ENCODE results near the gene PRR14L. TPM values are rescaled to one million over a fixed set of nuclear protein-coding genes. Genes with fewer than 3 reads are reported as not detected.
"Not testable (repeated sequence)": the region's sequence is repeated elsewhere in the genome, so short reads cannot be mapped to it uniquely, and the experiment has no call there.

PRR14L gene
- 47.5 and 53.8 TPM in 2 replicates for total RNA-seq
- polyA plus RNA-seq = 10.9 and 13.1 TPM in 2 replicates
- 9.1 and 9.7 TPM in 2 replicates for polyA plus RNA-seq (2011; cell fraction: cytosol; rRNA removed)
- 18.1 and 18.7 TPM in 2 replicates for polyA plus RNA-seq (2011; cell fraction: nucleus; rRNA removed)
- 13.0 and 17.0 TPM in 2 replicates for polyA plus RNA-seq (2012)
- polyA minus RNA-seq = 85.0 and 90.6 TPM in 2 replicates
- polyA minus RNA-seq (2011; cell fraction: cytosol; rRNA and poly(A)+ RNA removed) = 20.3 TPM
- polyA minus RNA-seq (2011; cell fraction: nucleus; rRNA and poly(A)+ RNA removed) = 41.2 and 52.7 TPM in 2 replicates
- Bru-seq, nascent RNA = percentile 78 among the genes with signal in this experiment
- BruChase-seq, experiment 1, labeled RNA remaining after a 6-hour chase = percentile 87 among the genes with signal in this experiment
- percentile 92 among the genes with signal in this experiment for BruChase-seq, experiment 2, labeled RNA remaining after a 2-hour chase
- long read RNA-seq, partial matches to known transcripts = 7 of 7 reads
- long read RNA-seq, other reads (novel, unspliced or antisense) = 0 of 7 reads

GRCh38 chr22:31749636-31750364 is at the start of gene PRR14L:
Gene PRR14L (minus strand): TSS chr22:31750132. CDS start chr22:31738860, 11,272 bp downstream.
- peaks cover 0 to 3% of the 10 kb centered on the region in 2 experiments for H3K36me3 ChIP-seq (ENCODE audit: control insufficient read depth in 2 of 2, extremely low read depth in 1 of 2, insufficient read depth in 2 of 2, low read length in 2 of 2)
- peak within 1 kb of the TSS; percentile 66 for H3K27ac ChIP-seq (ENCODE audit: insufficient read depth, low read depth, low read length)
- H2AFZ ChIP-seq (ENCODE audit: low read depth, low read length) = peak within 1 kb of the TSS; percentile 94
- H3K9me1 ChIP-seq (replicated peaks; ENCODE audit: control insufficient read depth, extremely low read depth, insufficient read depth, low read length) = no peaks in the 10 kb centered on the region
- intact Hi-C loops (cut with micrococcal nuclease) = loop anchor here (1.0 to 5.0 kb wide), 3 partner anchors 72 to 252 kb away; partner anchors contain the start of genes PISD and SFI1
- TF ChIP-seq POLR2A (IDR thresholded peaks at IDR 0.05; ENCODE audit: low read depth, low read length) (peak; percentile 93), POLR2AphosphoS5 (IDR thresholded peaks at IDR 0.05; ENCODE audit: insufficient read depth, low read depth, low read length) (peak; percentile 94), JUN (IDR thresholded peaks at IDR 0.05; ENCODE audit: borderline replicate concordance, insufficient read depth, insufficient read length, low read depth) (no peak), GATA2 (IDR thresholded peaks at IDR 0.05; ENCODE audit: insufficient read depth, insufficient read length, low read depth, low read length) (no peak), FOS (IDR thresholded peaks at IDR 0.05; ENCODE audit: borderline replicate concordance, insufficient read depth, low read length) (no peak), MYC (IDR thresholded peaks at IDR 0.05; ENCODE audit: low read depth, low read length) (peak; percentile 48), EZH2 (IDR thresholded peaks at IDR 0.05; ENCODE audit: borderline replicate concordance, low read depth, low read length, severe bottlenecking) (no peak)
- TF ChIP-seq, protein P1, sequence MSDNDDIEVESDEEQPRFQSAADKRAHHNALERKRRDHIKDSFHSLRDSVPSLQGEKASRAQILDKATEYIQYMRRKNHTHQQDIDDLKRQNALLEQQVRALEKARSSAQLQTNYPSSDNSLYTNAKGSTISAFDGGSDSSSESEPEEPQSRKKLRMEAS (IDR thresholded peaks at IDR 0.05; ENCODE audit: insufficient read depth, insufficient read length) = peak; percentile 31
- TF ChIP-seq, protein P2, sequence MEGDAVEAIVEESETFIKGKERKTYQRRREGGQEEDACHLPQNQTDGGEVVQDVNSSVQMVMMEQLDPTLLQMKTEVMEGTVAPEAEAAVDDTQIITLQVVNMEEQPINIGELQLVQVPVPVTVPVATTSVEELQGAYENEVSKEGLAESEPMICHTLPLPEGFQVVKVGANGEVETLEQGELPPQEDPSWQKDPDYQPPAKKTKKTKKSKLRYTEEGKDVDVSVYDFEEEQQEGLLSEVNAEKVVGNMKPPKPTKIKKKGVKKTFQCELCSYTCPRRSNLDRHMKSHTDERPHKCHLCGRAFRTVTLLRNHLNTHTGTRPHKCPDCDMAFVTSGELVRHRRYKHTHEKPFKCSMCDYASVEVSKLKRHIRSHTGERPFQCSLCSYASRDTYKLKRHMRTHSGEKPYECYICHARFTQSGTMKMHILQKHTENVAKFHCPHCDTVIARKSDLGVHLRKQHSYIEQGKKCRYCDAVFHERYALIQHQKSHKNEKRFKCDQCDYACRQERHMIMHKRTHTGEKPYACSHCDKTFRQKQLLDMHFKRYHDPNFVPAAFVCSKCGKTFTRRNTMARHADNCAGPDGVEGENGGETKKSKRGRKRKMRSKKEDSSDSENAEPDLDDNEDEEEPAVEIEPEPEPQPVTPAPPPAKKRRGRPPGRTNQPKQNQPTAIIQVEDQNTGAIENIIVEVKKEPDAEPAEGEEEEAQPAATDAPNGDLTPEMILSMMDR (IDR thresholded peaks at IDR 0.05; ENCODE audit: extremely low read depth in 1 of 2, insufficient read depth in 1 of 2, low read depth in 1 of 2, low read length in 2 of 2) = no peak
- no peaks in the 10 kb centered on the region for H4K20me1 ChIP-seq (replicated peaks; ENCODE audit: control insufficient read depth, extremely low read depth, insufficient read depth, low read length)
- H3K4me3 ChIP-seq (replicated peaks in 1 of 3; ENCODE audit: insufficient read depth in 1 of 3, low read depth in 1 of 3, low read length in 3 of 3) = peak within 1 kb of the TSS; percentile 75 to 89 (median 82)
- H3K4me1 ChIP-seq (ENCODE audit: control insufficient read depth, extremely low read depth, insufficient read depth, low read length) = peaks cover 37% of the 10 kb centered on the region
- peak within 1 kb of the TSS; percentile 89 for H3K4me2 ChIP-seq (ENCODE audit: insufficient read depth, low read length)
- peaks cover 44% of the 10 kb centered on the region for H3K79me2 ChIP-seq (ENCODE audit: control insufficient read depth, insufficient read depth, low read length)
- peak within 1 kb of the TSS; percentile 85 for H3K9ac ChIP-seq (replicated peaks; ENCODE audit: extremely low read depth, insufficient read depth, low read length)
- dilution Hi-C loops (cut with MboI; ENCODE audit: extremely low pct_ligation_motif_present, low sequenced_read_pairs) = loop anchor here (10.0 kb wide), 1 partner anchor 205 kb away; no protein-coding TSS in a partner anchor
- H3K9me3 ChIP-seq (replicated peaks; ENCODE audit: control insufficient read depth, insufficient read depth, low read length) = no peaks in the 10 kb centered on the region
- FAIRE-seq (peak; percentile 85), DNase-seq (ENCODE audit: low read depth, low spot score) (peak; percentile 96)
- ChIA-PET CTCF (interaction anchor here (1.0 kb wide), 2 partner anchors 84 kb away, joined by 3 read pairs; no protein-coding TSS in a partner anchor), POLR2A (no interaction called here)
- H3K27me3 ChIP-seq (ENCODE audit: control insufficient read depth in 2 of 2, insufficient read depth in 2 of 2, low read length in 2 of 2) = no peaks in the 10 kb centered on the region
- no TSS peak for BruUV-seq (replicated peaks)

- H3K9me3 ChIP-seq (replicated peaks; ENCODE audit: control insufficient read depth, insufficient read depth, low read length); POLR2A ChIA-PET; dilution Hi-C loops (cut with MboI; ENCODE audit: extremely low pct_ligation_motif_present, low sequenced_read_pairs); H4K20me1 ChIP-seq (replicated peaks; ENCODE audit: control insufficient read depth, extremely low read depth, insufficient read depth, low read length); H2AFZ ChIP-seq (ENCODE audit: low read depth, low read length); H3K4me3 ChIP-seq (replicated peaks in 1 of 3; ENCODE audit: insufficient read depth in 1 of 3, low read depth in 1 of 3, low read length in 3 of 3); FAIRE-seq; H3K9me1 ChIP-seq (replicated peaks; ENCODE audit: control insufficient read depth, extremely low read depth, insufficient read depth, low read length); H3K27ac ChIP-seq (ENCODE audit: insufficient read depth, low read depth, low read length); BruUV-seq (replicated peaks); DNase-seq (ENCODE audit: low read depth, low spot score); H3K9ac ChIP-seq (replicated peaks; ENCODE audit: extremely low read depth, insufficient read depth, low read length); H3K79me2 ChIP-seq (ENCODE audit: control insufficient read depth, insufficient read depth, low read length); H3K27me3 ChIP-seq (ENCODE audit: control insufficient read depth in 2 of 2, insufficient read depth in 2 of 2, low read length in 2 of 2); H3K4me1 ChIP-seq (ENCODE audit: control insufficient read depth, extremely low read depth, insufficient read depth, low read length); intact Hi-C loops (cut with micrococcal nuclease); CTCF ChIA-PET; H3K4me2 ChIP-seq (ENCODE audit: insufficient read depth, low read length): not testable (repeated sequence)
- H3K36me3 ChIP-seq (ENCODE audit: control insufficient read depth in 2 of 2, extremely low read depth in 1 of 2, insufficient read depth in 2 of 2, low read length in 2 of 2) = peaks cover 5 to 16% of the 10 kb centered on the region in 2 experiments
These were observed 49.4 kb upstream of the PRR14L start for GRCh38 chr22:31799358-31799757.

Measured in endothelial cell of umbilical vein (primary cell).